Peyer's patch (tissue), 4 donors: Measurements from ENCODE around the gene HRH2. TPM values are rescaled to one million over a fixed set of nuclear protein-coding genes. Genes with fewer than 3 reads are reported as not detected.
"Not testable (repeated sequence)": the region's sequence is repeated elsewhere in the genome, so short reads cannot be mapped to it uniquely, and the experiment has no call there.

Experiments
- DNase-seq, 3 donors: peaks; one replicate each; pipeline ENCODE4 v3.0.0-alpha.2; 2017 to 2019
- H3K27ac ChIP-seq, 4 donors: fragments of 200-600 bp; sonication (generic); one replicate each; pipeline ENCODE4 v1.5.1; 2016 to 2019
- H3K27me3 ChIP-seq, 2 donors: fragments of 200-600 bp; sonication (generic); one replicate each; pipeline ENCODE4 v1.5.1; 2019
- H3K36me3 ChIP-seq, 3 donors: fragments of 200-600 bp; sonication (generic); one replicate each; pipeline ENCODE4 v1.5.1; 2016 to 2019
- H3K4me1 ChIP-seq, 4 donors: fragments of 200-600 bp; sonication (generic); one replicate each; pipeline ENCODE4 v1.5.1; 2016 to 2019
- H3K4me3 ChIP-seq, 4 donors: fragments of 200-600 bp; sonication (generic); 1 replicate in 3 of 4; 2 replicates in 1 of 4; pipeline ENCODE4 v1.5.1; 2016 to 2019; ENCODE audit warnings: mild to moderate bottlenecking in 1 of 4
- H3K9me3 ChIP-seq, 4 donors: fragments of 200-600 bp; sonication (generic); one replicate each; pipeline ENCODE4 v1.5.1; 2016 to 2019; ENCODE audit warnings: mild to moderate bottlenecking in 1 of 4
- CTCF ChIP-seq, 6 experiments: fragments of 450-650 bp in 4 of 6; fragments of 200-600 bp in 2 of 6; sonication (generic) in 1 of 6; IDR thresholded peaks; one replicate each; pipeline ENCODE4 v1.5.1; 2017 to 2019; ENCODE audit warnings: antibody characterized with exemption in 6 of 6, mild to moderate bottlenecking in 3 of 6, moderate library complexity in 1 of 6
- POLR2A ChIP-seq, 2 donors: fragments of 450-650 bp; IDR thresholded peaks; one replicate each; pipeline ENCODE4 v1.5.1; 2017; ENCODE audit warnings: antibody characterized with exemption in 2 of 2, mild to moderate bottlenecking in 2 of 2, moderate library complexity in 2 of 2
- small RNA-seq, 2 donors: library from RNA; depleted of rRNA; stranded (forward); fragments of <200 nt; gene quantifications; one replicate each; pipeline ENCODE3, GENCODE V24; 2016
- total RNA-seq, 4 donors: library from RNA; depleted of rRNA; stranded (reverse); fragments of >200 nt; gene quantifications; one replicate each; pipeline ENCODE4 v1.1.0, GENCODE V29; 2016

HRH2 gene
- total RNA-seq, 4 donors from 2014 or later, result 0.83 to 8.6 (median 2.2) TPM

DNA sequence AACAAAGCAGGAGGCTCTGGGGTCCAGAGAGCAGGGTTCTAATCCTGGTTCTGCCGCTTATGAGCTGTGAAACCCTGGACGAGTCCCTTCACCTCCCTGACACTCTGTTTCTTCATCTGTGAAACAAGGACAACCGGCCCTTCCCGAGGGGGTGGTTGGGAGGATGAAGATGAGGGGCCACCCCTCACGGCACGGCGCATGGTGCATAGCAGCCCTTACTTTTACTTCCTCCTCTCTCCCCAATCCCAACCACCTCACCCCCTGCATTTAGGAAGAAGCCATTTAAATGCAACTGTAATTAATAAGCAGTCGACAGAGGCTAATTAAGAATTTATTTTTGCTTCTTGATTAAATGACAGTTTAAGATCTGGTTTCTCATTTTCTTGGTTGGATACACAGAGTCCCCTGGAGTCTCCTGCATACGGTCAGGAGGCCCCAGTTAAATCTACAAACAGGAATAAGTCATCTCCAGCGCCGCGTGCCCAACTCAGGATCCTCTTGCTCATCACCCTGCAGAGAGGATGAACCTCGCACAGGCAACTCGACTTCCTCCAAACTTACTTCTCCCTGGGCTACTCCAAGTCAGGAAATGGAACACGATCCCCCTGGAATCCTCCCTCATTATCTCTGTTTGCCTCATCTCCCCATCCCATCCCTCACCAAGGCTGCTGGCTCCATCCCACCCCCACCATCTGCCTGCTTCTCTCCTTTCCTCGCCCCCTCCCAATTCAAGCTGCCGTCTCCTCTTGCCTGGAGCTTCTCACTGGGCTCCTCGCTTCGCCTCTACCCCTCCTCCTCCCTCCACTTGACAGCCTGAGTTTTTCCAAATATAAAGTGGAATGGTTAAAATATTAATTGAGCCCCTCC, 95.9 kb downstream of the HRH2 start:
- Histone ChIP-seq H3K36me3 (no peaks in the 10 kb centered on the region), H3K27ac (no peak overlapping the region), H3K4me3 (no peak overlapping the region), H3K9me3 (no peaks in the 10 kb centered on the region), H3K4me1 (no peaks in the 10 kb centered on the region), H3K27me3 (no peaks in the 10 kb centered on the region)
- TF ChIP-seq CTCF (IDR thresholded peaks at IDR 0.05) (no peak), POLR2A (IDR thresholded peaks at IDR 0.05) (no peak)
- DNase-seq, result no peak

GRCh38 chr5:175759991-175760390, 102.1 kb downstream of the HRH2 start:
- not testable (repeated sequence) for H3K4me3 ChIP-seq, H3K4me1 ChIP-seq, H3K36me3 ChIP-seq, H3K27me3 ChIP-seq, H3K9me3 ChIP-seq, DNase-seq, H3K27ac ChIP-seq

Small RNAs within 50 kb of the gene (small RNA-seq; reads per million reads assigned to genes)
- gene RN7SKP148 (0 reads per million in 2 donors), gene RNU6-226P (0 reads per million in 2 donors)

Other genes with a start within 250 kb of the HRH2 start
- gene DRD1, start 213.9 kb upstream of the HRH2 start, total RNA-seq, result under 1 TPM in 1 of 4 donors, not detected in 3; 0.13 TPM
- 10 to 100 TPM; 38.0 to 85.8 (median 63.5) TPM for gene SFXN1, start 179.5 kb upstream of the HRH2 start, total RNA-seq
- 1 to 10 TPM in 3 of 4 donors, not detected in 1; 1.4 to 2.5 (median 1.7) TPM for gene CPLX2, start 213.5 kb downstream of the HRH2 start, total RNA-seq